GM23248 (cell line): ENCODE data around the gene CENPX.

Experiments used
- EZH2 ChIP-seq: fragments of 200-600 bp; sonication (generic); IDR thresholded peaks from 2 replicates; pipeline ENCODE4 v1.6.1; 2018; ENCODE audit warnings: antibody characterized with exemption, mild to moderate bottlenecking; ENCODE audit not compliant: insufficient read depth, poor library complexity, severe bottlenecking
- EZH2phosphoT487 ChIP-seq: fragments of 200-600 bp; sonication (generic); IDR thresholded peaks from 2 replicates; pipeline ENCODE4 v1.6.1; 2018; ENCODE audit warnings: antibody characterized with exemption, moderate library complexity, mild to moderate bottlenecking, low read depth; ENCODE audit not compliant: insufficient read depth

GRCh38 chr17:81978524-81979298 is 44.0 kb downstream of the CENPX start:
- TF ChIP-seq EZH2 (no peak), EZH2phosphoT487 (no peak)
